Progenitor cell of endocrine pancreas (in vitro differentiated cells): ENCODE results near the gene NR4A3. TPM values are rescaled to one million over a fixed set of nuclear protein-coding genes. Genes with fewer than 3 reads are reported as not detected.

ENCODE experiments used
- DNase-seq: peaks from one replicate; pipeline ENCODE4 v3.0.0; 2021; ENCODE audit warnings: low spot score; ENCODE audit not compliant: unreplicated experiment
- H3K27ac Mint-ChIP-seq: 2 replicates; pipeline ENCODE4 v1.8.0; 2021; ENCODE audit warnings: mild to moderate bottlenecking, moderate library complexity, mixed read lengths
- H3K27me3 Mint-ChIP-seq: 2 replicates; pipeline ENCODE4 v1.8.0; 2021; ENCODE audit warnings: mixed read lengths
- H3K36me3 Mint-ChIP-seq: 2 replicates; pipeline ENCODE4 v1.8.0; 2022; ENCODE audit warnings: mixed read lengths; ENCODE audit not compliant: insufficient read depth
- H3K4me1 Mint-ChIP-seq: 2 replicates; pipeline ENCODE4 v1.8.0; 2021; ENCODE audit warnings: low read depth, mixed read lengths
- H3K4me3 Mint-ChIP-seq: 2 replicates; pipeline ENCODE4 v1.8.0; 2021; ENCODE audit warnings: low read depth, mild to moderate bottlenecking, moderate library complexity, mixed read lengths
- H3K9me3 Mint-ChIP-seq: 2 replicates; pipeline ENCODE4 v1.8.0; 2021; ENCODE audit warnings: low read depth, mixed read lengths
- CTCF ChIP-seq: fragments of 200-600 bp; sonication (generic); IDR thresholded peaks from one replicate; pipeline ENCODE4 v1.5.0; 2021; ENCODE audit warnings: antibody characterized with exemption, mild to moderate bottlenecking; ENCODE audit not compliant: unreplicated experiment
- total RNA-seq: library from RNA; stranded (reverse); gene quantifications from 2 replicates; pipeline ENCODE4 v1.2.1, GENCODE V29; 2021

NR4A3 gene
- total RNA-seq, 1 donor from 2014 or later, result 1.4 TPM

GRCh38 chr9:99889120-99889519 is 67.4 kb downstream of the NR4A3 start:
- Mint-ChIP-seq H3K27ac (no peak overlapping the region), H3K9me3 (no peaks in the 10 kb centered on the region), H3K36me3 (peaks cover 1% of the 10 kb centered on the region), H3K27me3 (no peaks in the 10 kb centered on the region), H3K4me1 (peaks cover 3% of the 10 kb centered on the region), H3K4me3 (no peak overlapping the region)
- no peak for DNase-seq
- TF ChIP-seq CTCF, result no peak

DNA sequence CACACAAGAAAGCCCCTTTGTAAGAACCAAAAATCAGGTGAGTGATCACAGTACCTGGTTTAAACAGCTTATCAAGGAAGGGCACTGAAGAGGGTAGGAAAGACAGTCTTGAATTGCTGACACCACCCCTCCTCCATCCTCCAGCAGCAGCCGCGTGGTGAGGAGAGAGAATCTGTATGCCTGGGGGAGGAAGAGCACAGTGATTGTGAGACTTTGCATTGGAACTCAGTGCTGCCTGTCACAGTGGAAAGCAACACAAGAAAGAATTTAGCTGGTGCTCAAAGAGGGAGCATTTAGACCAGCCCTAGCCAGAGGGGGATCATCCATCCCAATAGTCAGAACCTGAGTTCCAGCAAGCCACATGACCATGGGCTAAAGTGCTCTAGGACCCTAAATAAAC is 73.1 kb downstream of the NR4A3 start:
- no peaks in the 10 kb centered on the region for H3K9me3 Mint-ChIP-seq
- no peak for TF ChIP-seq CTCF
- no peak overlapping the region for H3K27ac Mint-ChIP-seq
- no peaks in the 10 kb centered on the region for H3K36me3 Mint-ChIP-seq
- DNase-seq, result no peak
- H3K27me3 Mint-ChIP-seq, result peaks cover 10% of the 10 kb centered on the region
- no peaks in the 10 kb centered on the region for H3K4me1 Mint-ChIP-seq
- no peak overlapping the region for H3K4me3 Mint-ChIP-seq

GRCh38 chr9:99895510-99895909 is 73.8 kb downstream of the NR4A3 start:
- no peaks in the 10 kb centered on the region for H3K36me3 Mint-ChIP-seq
- DNase-seq, result no peak
- no peaks in the 10 kb centered on the region for H3K9me3 Mint-ChIP-seq
- H3K27ac Mint-ChIP-seq, result no peak overlapping the region
- H3K4me1 Mint-ChIP-seq, result no peaks in the 10 kb centered on the region
- no peak overlapping the region for H3K4me3 Mint-ChIP-seq
- no peak for TF ChIP-seq CTCF
- peaks cover 10% of the 10 kb centered on the region for H3K27me3 Mint-ChIP-seq

GRCh38 chr9:99896119-99896518 is 74.4 kb downstream of the NR4A3 start:
- Mint-ChIP-seq H3K4me1 (no peaks in the 10 kb centered on the region), H3K9me3 (no peaks in the 10 kb centered on the region), H3K27me3 (peaks cover 10% of the 10 kb centered on the region), H3K27ac (no peak overlapping the region), H3K36me3 (no peaks in the 10 kb centered on the region), H3K4me3 (no peak overlapping the region)
- DNase-seq, result no peak
- no peak for TF ChIP-seq CTCF

GRCh38 chr9:99903393-99903792 is 81.7 kb downstream of the NR4A3 start:
- no peak overlapping the region for H3K27ac Mint-ChIP-seq
- peaks cover 16% of the 10 kb centered on the region for H3K4me1 Mint-ChIP-seq
- H3K36me3 Mint-ChIP-seq, result no peaks in the 10 kb centered on the region
- no peaks in the 10 kb centered on the region for H3K27me3 Mint-ChIP-seq
- H3K4me3 Mint-ChIP-seq, result no peak overlapping the region
- no peak for DNase-seq
- no peak for TF ChIP-seq CTCF
- no peaks in the 10 kb centered on the region for H3K9me3 Mint-ChIP-seq
